ENCODE data around the gene COPS9. TPM values are rescaled to one million over a fixed set of nuclear protein-coding genes. Genes with fewer than 3 reads are reported as not detected.

Gene COPS9
- total RNA-seq (2021; ENCODE audit: unreplicated experiment) (134 TPM), Bru-seq, nascent RNA (percentile 70 among the genes with signal in this experiment), BruChase-seq, experiment 1, labeled RNA remaining after a 2-hour chase (percentile 62 among the genes with signal in this experiment), BruChase-seq, experiment 2, labeled RNA remaining after a 6-hour chase (percentile 58 among the genes with signal in this experiment)
- polyA plus RNA-seq (2012; ENCODE audit: insufficient read length) = 151 TPM
- long read RNA-seq, transcript COPS9-205 (3 exons, 418 nt) = major isoform, 26 of 121 reads
- long read RNA-seq, transcript COPS9-204 (2 exons, 619 nt) = minor isoform, 11 of 121 reads
- long read RNA-seq, partial matches to known transcripts = 0 of 121 reads
- long read RNA-seq, other reads (novel, unspliced or antisense) = 82 of 121 reads

DNA sequence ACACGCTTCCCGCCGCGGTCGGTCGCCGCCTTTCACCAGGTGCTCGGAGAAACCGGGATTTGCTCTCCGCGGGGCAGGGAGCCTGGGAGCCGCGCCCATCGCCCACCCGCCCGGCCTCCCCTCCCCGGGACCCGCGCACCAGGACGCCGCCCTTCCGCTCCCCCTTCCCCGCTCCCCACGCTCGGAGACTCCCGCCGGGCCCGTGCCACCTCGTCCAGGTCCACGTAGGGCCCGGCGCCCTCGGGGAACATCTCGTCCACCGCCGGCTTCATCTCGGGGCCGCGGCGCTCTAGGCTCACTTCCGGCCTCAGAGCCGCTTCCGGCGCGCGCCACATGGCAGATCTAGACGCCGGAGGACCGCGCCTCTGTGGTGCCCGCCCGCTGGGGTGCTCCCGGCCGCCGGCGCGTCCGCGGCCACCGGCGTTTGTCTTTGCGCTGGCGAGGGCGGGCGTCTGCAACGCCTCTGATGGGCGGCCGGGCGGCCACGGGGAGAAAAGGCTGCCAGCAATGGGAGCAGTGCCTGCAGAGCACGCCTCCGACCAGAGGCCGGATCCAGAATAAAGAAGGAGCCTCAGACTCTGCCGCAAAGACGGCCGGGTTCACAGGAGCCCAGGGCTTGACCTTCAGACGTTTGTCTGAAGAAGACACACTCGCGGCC, at the start of gene COPS9:
TSS of gene COPS9 (minus strand) at position 293 of the 658 bp plus-strand sequence. CDS start at position 272, 21 bp downstream.
- ATAC-seq (peak; percentile 99), DNase-seq (ENCODE audit: low read depth, low spot score) (no peak)
- no TSS peak for BruUV-seq (replicated peaks)
- POLR2A ChIA-PET = no interaction called here
- Histone ChIP-seq H3K36me3 (ENCODE audit: control insufficient read depth, insufficient read depth, low read length) (peaks cover 10% of the 10 kb centered on the region; the same call in 1 of the 2 replicates), H3K4me1 (ENCODE audit: control insufficient read depth, insufficient read depth, low read length) (peaks cover 8% of the 10 kb centered on the region), H3K27me3 (ENCODE audit: control insufficient read depth, insufficient read depth, low read length) (no peaks in the 10 kb centered on the region), H3K4me3 (ENCODE audit: low read depth in 2 of 2, low read length in 2 of 2) (peak within 1 kb of the TSS; percentile 98 to 99), H3K9me3 (ENCODE audit: control insufficient read depth, insufficient read depth, low read depth, low read length) (no peaks in the 10 kb centered on the region), H3K27ac (ENCODE audit: low read length) (peak within 1 kb of the TSS; percentile 85)
- TF ChIP-seq, protein P1, sequence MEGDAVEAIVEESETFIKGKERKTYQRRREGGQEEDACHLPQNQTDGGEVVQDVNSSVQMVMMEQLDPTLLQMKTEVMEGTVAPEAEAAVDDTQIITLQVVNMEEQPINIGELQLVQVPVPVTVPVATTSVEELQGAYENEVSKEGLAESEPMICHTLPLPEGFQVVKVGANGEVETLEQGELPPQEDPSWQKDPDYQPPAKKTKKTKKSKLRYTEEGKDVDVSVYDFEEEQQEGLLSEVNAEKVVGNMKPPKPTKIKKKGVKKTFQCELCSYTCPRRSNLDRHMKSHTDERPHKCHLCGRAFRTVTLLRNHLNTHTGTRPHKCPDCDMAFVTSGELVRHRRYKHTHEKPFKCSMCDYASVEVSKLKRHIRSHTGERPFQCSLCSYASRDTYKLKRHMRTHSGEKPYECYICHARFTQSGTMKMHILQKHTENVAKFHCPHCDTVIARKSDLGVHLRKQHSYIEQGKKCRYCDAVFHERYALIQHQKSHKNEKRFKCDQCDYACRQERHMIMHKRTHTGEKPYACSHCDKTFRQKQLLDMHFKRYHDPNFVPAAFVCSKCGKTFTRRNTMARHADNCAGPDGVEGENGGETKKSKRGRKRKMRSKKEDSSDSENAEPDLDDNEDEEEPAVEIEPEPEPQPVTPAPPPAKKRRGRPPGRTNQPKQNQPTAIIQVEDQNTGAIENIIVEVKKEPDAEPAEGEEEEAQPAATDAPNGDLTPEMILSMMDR (IDR thresholded peaks at IDR 0.05) = no peak
- peak; percentile 84 for TF ChIP-seq POLR2AphosphoS5 (IDR thresholded peaks at IDR 0.05; ENCODE audit: low read depth, low read length)
- no peak for TF ChIP-seq TCF7L2 (IDR thresholded peaks at IDR 0.05; ENCODE audit: low read depth, low read length)
- TF ChIP-seq, protein P2, sequence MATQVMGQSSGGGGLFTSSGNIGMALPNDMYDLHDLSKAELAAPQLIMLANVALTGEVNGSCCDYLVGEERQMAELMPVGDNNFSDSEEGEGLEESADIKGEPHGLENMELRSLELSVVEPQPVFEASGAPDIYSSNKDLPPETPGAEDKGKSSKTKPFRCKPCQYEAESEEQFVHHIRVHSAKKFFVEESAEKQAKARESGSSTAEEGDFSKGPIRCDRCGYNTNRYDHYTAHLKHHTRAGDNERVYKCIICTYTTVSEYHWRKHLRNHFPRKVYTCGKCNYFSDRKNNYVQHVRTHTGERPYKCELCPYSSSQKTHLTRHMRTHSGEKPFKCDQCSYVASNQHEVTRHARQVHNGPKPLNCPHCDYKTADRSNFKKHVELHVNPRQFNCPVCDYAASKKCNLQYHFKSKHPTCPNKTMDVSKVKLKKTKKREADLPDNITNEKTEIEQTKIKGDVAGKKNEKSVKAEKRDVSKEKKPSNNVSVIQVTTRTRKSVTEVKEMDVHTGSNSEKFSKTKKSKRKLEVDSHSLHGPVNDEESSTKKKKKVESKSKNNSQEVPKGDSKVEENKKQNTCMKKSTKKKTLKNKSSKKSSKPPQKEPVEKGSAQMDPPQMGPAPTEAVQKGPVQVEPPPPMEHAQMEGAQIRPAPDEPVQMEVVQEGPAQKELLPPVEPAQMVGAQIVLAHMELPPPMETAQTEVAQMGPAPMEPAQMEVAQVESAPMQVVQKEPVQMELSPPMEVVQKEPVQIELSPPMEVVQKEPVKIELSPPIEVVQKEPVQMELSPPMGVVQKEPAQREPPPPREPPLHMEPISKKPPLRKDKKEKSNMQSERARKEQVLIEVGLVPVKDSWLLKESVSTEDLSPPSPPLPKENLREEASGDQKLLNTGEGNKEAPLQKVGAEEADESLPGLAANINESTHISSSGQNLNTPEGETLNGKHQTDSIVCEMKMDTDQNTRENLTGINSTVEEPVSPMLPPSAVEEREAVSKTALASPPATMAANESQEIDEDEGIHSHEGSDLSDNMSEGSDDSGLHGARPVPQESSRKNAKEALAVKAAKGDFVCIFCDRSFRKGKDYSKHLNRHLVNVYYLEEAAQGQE (IDR thresholded peaks at IDR 0.05; ENCODE audit: insufficient read depth in 1 of 2, low read depth in 2 of 2, low read length in 1 of 2) = 0 out of 4 replicates have a peak, but pooled peaks of 1 of the 2 experiments have one; percentile 22
- TF ChIP-seq SIN3A (IDR thresholded peaks at IDR 0.05; ENCODE audit: borderline replicate concordance, insufficient read depth, low read depth, low read length) = peak; percentile 84; the same call in 1 of the 2 replicates
- in situ Hi-C loops (cut with HindIII; ENCODE audit: low pct_unique_long_range_greater_than_20kb, low sequenced_read_pairs) (no loop called here), intact Hi-C loops (cut with micrococcal nuclease; ENCODE audit: unreplicated experiment) (no loop called here)
- CTCF ChIA-PET = no interaction called here

DNA sequence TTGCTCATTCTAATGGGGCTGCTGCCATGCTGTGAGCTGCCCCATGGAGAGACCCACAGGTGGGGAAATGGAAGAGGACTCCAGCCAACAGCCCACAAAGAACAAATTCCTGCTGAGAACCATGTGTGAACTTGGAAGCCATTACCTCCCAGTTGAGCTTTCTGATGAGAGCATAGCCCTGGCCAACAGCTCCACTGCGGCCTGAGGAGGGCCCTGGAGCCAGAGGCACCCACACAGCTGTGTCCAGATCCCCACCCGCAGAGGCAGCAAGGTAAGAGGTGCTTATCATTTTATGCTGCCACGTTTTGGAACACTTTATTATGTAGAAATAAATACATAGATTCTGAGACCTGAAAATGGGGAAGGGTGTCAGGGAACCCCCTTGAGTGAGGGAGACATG, 48.6 kb upstream of the COPS9 start:
- H3K4me3 ChIP-seq (ENCODE audit: low read depth in 2 of 2, low read length in 2 of 2) = no peak overlapping the region
- H3K9me3 ChIP-seq (ENCODE audit: control insufficient read depth, insufficient read depth, low read depth, low read length) = no peaks in the 10 kb centered on the region
- H3K27me3 ChIP-seq (ENCODE audit: control insufficient read depth, insufficient read depth, low read length) = peaks cover 16% of the 10 kb centered on the region
- in situ Hi-C loops (cut with HindIII; ENCODE audit: low pct_unique_long_range_greater_than_20kb, low sequenced_read_pairs) (no loop called here), intact Hi-C loops (cut with micrococcal nuclease; ENCODE audit: unreplicated experiment) (no loop called here)
- ChIA-PET POLR2A (no interaction called here), CTCF (no interaction called here)
- TF ChIP-seq, protein P1 (IDR thresholded peaks at IDR 0.05) = no peak
- TF ChIP-seq POLR2AphosphoS5 (IDR thresholded peaks at IDR 0.05; ENCODE audit: low read depth, low read length) = no peak
- TF ChIP-seq, protein P2 (IDR thresholded peaks at IDR 0.05; ENCODE audit: insufficient read depth in 1 of 2, low read depth in 2 of 2, low read length in 1 of 2) = no peak
- TF ChIP-seq SIN3A (IDR thresholded peaks at IDR 0.05; ENCODE audit: borderline replicate concordance, insufficient read depth, low read depth, low read length) = no peak
- no peak for TF ChIP-seq TCF7L2 (IDR thresholded peaks at IDR 0.05; ENCODE audit: low read depth, low read length)
- no peak for ATAC-seq
- no peaks in the 10 kb centered on the region for H3K36me3 ChIP-seq (ENCODE audit: control insufficient read depth, insufficient read depth, low read length)
- H3K27ac ChIP-seq (ENCODE audit: low read length) = no peak overlapping the region
- no peak for DNase-seq (ENCODE audit: low read depth, low spot score)
- no TSS peak for BruUV-seq (replicated peaks)
- no peaks in the 10 kb centered on the region for H3K4me1 ChIP-seq (ENCODE audit: control insufficient read depth, insufficient read depth, low read length)
